Colonic mucosa (tissue), 4 donors: ENCODE data around the gene ASRGL1. TPM values are rescaled to one million over a fixed set of nuclear protein-coding genes. Genes with fewer than 3 reads are reported as not detected.
A peak's percentile ranks its signal among the peaks of the same experiment; 100 is the strongest.

ENCODE experiments used
- DNase-seq: peaks from one replicate; pipeline ENCODE4 v3.0.0-alpha.2; 2020
- H3K27ac ChIP-seq: fragments of 200-600 bp; one replicate; pipeline ENCODE4 v1.8.0; 2021
- H3K27me3 ChIP-seq: fragments of 200-600 bp; one replicate; pipeline ENCODE4 v1.8.0; 2021
- H3K36me3 ChIP-seq: fragments of 200-600 bp; one replicate; pipeline ENCODE4 v1.8.0; 2021
- H3K4me1 ChIP-seq: fragments of 200-600 bp; one replicate; pipeline ENCODE4 v1.8.0; 2021; ENCODE audit warnings: mild to moderate bottlenecking
- H3K4me3 ChIP-seq: fragments of 200-600 bp; one replicate; pipeline ENCODE4 v1.8.0; 2021
- H3K9ac ChIP-seq, 2 donors: one replicate each; pipeline ENCODE4 v1.7.0; 2013; ENCODE audit warnings: control low read depth in 2 of 2, low read depth in 2 of 2, low read length in 2 of 2
- H3K9me3 ChIP-seq: fragments of 200-600 bp; one replicate; pipeline ENCODE4 v1.8.0; 2021
- CTCF ChIP-seq: fragments of 200-600 bp; IDR thresholded peaks from one replicate; pipeline ENCODE4 v1.8.0; 2022; ENCODE audit warnings: antibody characterized with exemption, mild to moderate bottlenecking
- intact Hi-C: fragments of 100-400 bp; cut with DNase I; formaldehyde crosslinking; loops from one replicate; pipeline ENCODE4 v1.14.1; 2022
- total RNA-seq, 2 donors: library from RNA; stranded (reverse); fragmentation: NEBNext Ultra II Directional in 1 of 2; extraction: Animal tissue kit (Norgen Biotek cat#: 25700) in 1 of 2; gene quantifications; one replicate each; pipeline ENCODE4 v1.2.1, GENCODE V29; 2021
- donor health status: healthy.
- donor health status: DM: no; HTN: no; CAD: no.
- donor health status: DM: no; HTN: no; CAD: no.

ASRGL1 gene
- total RNA-seq, 2 donors from 2014 or later, result 32.5 to 71.7 TPM

GRCh38 chr11:62428871-62429560, 91.8 kb downstream of the ASRGL1 start:
- intact Hi-C loops, result loop anchor here (10.0 kb wide), 1 partner anchor 66 kb away; no protein-coding TSS in a partner anchor
- Histone ChIP-seq H3K27ac (no peak overlapping the region), H3K4me3 (no peak overlapping the region), H3K9ac (no peak overlapping the region), H3K4me1 (peaks cover 7% of the 10 kb centered on the region), H3K9me3 (no peaks in the 10 kb centered on the region), H3K36me3 (no peaks in the 10 kb centered on the region), H3K27me3 (no peaks in the 10 kb centered on the region)
- TF ChIP-seq CTCF, result no peak
- no peak for DNase-seq

GRCh38 chr11:62430425-62430824, 93.2 kb downstream of the ASRGL1 start:
- Histone ChIP-seq H3K9me3 (no peaks in the 10 kb centered on the region), H3K27ac (no peak overlapping the region), H3K4me3 (no peak overlapping the region), H3K27me3 (no peaks in the 10 kb centered on the region), H3K9ac (no peak overlapping the region), H3K36me3 (no peaks in the 10 kb centered on the region), H3K4me1 (peaks cover 7% of the 10 kb centered on the region)
- no peak for DNase-seq
- no peak for TF ChIP-seq CTCF
- intact Hi-C loops, result no loop called here

GRCh38 chr11:62431171-62431901, 94.1 kb downstream of the ASRGL1 start:
- no peaks in the 10 kb centered on the region for H3K9me3 ChIP-seq
- H3K9ac ChIP-seq, result peak overlapping the region in 1 of 2 donors; percentile 24
- peak overlapping the region; percentile 32 for H3K27ac ChIP-seq
- H3K4me3 ChIP-seq, result no peak overlapping the region
- H3K27me3 ChIP-seq, result no peaks in the 10 kb centered on the region
- H3K36me3 ChIP-seq, result no peaks in the 10 kb centered on the region
- no peak for TF ChIP-seq CTCF
- DNase-seq, result no peak
- intact Hi-C loops, result no loop called here
- H3K4me1 ChIP-seq, result peaks cover 7% of the 10 kb centered on the region

- H3K27ac ChIP-seq, result no peak overlapping the region
- no peak overlapping the region for H3K4me3 ChIP-seq
- no peak for DNase-seq
- TF ChIP-seq CTCF, result no peak
- H3K27me3 ChIP-seq, result no peaks in the 10 kb centered on the region
- no peaks in the 10 kb centered on the region for H3K9me3 ChIP-seq
- H3K4me1 ChIP-seq, result peaks cover 7% of the 10 kb centered on the region
- no peaks in the 10 kb centered on the region for H3K36me3 ChIP-seq
- H3K9ac ChIP-seq, result no peak overlapping the region
- intact Hi-C loops, result no loop called here
Measured at GRCh38 chr11:62432695-62433094, 95.4 kb downstream of the ASRGL1 start.

- no peak for TF ChIP-seq CTCF
- intact Hi-C loops, result no loop called here
- H3K9ac ChIP-seq, result peak overlapping the region in 1 of 2 donors; percentile 29
- H3K27ac ChIP-seq, result no peak overlapping the region
- no peak overlapping the region for H3K4me3 ChIP-seq
- no peak for DNase-seq
- peaks cover 7% of the 10 kb centered on the region for H3K4me1 ChIP-seq
- no peaks in the 10 kb centered on the region for H3K27me3 ChIP-seq
- H3K9me3 ChIP-seq, result no peaks in the 10 kb centered on the region
- no peaks in the 10 kb centered on the region for H3K36me3 ChIP-seq
Measured at GRCh38 chr11:62433141-62433903, 96.1 kb downstream of the ASRGL1 start.
